Ascending aorta (tissue), 2 donors: ENCODE results near the gene TEX10. TPM values are rescaled to one million over a fixed set of nuclear protein-coding genes. Genes with fewer than 3 reads are reported as not detected.

Experiments used
- DNase-seq, 2 donors: peaks; one replicate each; pipeline ENCODE4 v3.0.0-alpha.2; 2019; ENCODE audit warnings: low spot score in 2 of 2
- H3K27ac ChIP-seq, 2 donors: fragments of 200-600 bp; sonication (generic); one replicate each; pipeline ENCODE4 v1.5.1; 2016 to 2017; ENCODE audit warnings: mild to moderate bottlenecking in 1 of 2
- H3K27me3 ChIP-seq: fragments of 200-600 bp; sonication (generic); one replicate; pipeline ENCODE4 v1.5.1; 2017
- H3K36me3 ChIP-seq, 2 donors: fragments of 200-600 bp; sonication (generic); one replicate each; pipeline ENCODE4 v1.5.1; 2016
- H3K4me1 ChIP-seq, 2 donors: fragments of 200-600 bp; sonication (generic); one replicate each; pipeline ENCODE4 v1.5.1; 2016 to 2017; ENCODE audit warnings: mild to moderate bottlenecking in 1 of 2
- H3K4me3 ChIP-seq, 2 donors: fragments of 200-600 bp; sonication (generic); one replicate each; pipeline ENCODE4 v1.5.1; 2016 to 2017; ENCODE audit warnings: mild to moderate bottlenecking in 1 of 2
- H3K9me3 ChIP-seq, 2 donors: fragments of 200-600 bp; sonication (generic); one replicate each; pipeline ENCODE4 v1.5.1; 2016
- intact Hi-C: fragments of 100-400 bp; cut with DNase I; formaldehyde crosslinking; loops from one replicate; pipeline ENCODE4 v1.15.1; 2023
- total RNA-seq: library from RNA; depleted of rRNA; stranded (reverse); fragments of >200 nt; gene quantifications from one replicate; pipeline ENCODE4 v1.1.0, GENCODE V29; 2016
- TF ChIP-seq, protein P1 (sequence below), 3 experiments: fragments of 200-600 bp in 2 of 3; fragments of 450-650 bp in 1 of 3; sonication (generic) in 2 of 3; IDR thresholded peaks; one replicate each; pipeline ENCODE4 v1.5.1; 2016 to 2019; ENCODE audit warnings: antibody characterized with exemption in 3 of 3, mild to moderate bottlenecking in 1 of 3, moderate library complexity in 1 of 3

TEX10 gene
- total RNA-seq, 1 donor from 2014 or later, result 2.3 TPM

DNA sequence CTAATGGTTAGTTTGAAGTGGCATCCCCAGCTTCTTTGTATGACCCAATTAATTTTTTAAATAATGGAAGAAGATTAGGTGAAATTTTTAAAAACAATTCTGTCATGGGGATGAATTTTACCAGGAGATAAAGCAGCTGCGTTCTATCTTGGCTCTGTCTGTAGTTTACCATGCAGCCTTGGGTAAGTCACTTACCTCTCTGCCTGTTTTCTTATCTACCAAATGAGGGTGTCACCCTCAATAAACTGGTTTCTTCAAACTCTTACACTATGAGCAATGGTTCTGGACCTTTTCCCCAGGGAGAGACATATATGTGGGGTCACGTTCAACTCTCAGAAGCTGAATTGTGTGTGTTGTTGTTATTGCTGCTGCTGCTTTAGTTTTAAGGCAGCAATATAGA lies 71.7 kb downstream of the TEX10 start:
- H3K27ac ChIP-seq, result no peak overlapping the region
- H3K9me3 ChIP-seq, result peaks cover 0 to 5% of the 10 kb centered on the region in 2 donors
- intact Hi-C loops, result no loop called here
- H3K36me3 ChIP-seq, result peaks cover 23 to 39% of the 10 kb centered on the region in 2 donors
- TF ChIP-seq, protein P1, sequence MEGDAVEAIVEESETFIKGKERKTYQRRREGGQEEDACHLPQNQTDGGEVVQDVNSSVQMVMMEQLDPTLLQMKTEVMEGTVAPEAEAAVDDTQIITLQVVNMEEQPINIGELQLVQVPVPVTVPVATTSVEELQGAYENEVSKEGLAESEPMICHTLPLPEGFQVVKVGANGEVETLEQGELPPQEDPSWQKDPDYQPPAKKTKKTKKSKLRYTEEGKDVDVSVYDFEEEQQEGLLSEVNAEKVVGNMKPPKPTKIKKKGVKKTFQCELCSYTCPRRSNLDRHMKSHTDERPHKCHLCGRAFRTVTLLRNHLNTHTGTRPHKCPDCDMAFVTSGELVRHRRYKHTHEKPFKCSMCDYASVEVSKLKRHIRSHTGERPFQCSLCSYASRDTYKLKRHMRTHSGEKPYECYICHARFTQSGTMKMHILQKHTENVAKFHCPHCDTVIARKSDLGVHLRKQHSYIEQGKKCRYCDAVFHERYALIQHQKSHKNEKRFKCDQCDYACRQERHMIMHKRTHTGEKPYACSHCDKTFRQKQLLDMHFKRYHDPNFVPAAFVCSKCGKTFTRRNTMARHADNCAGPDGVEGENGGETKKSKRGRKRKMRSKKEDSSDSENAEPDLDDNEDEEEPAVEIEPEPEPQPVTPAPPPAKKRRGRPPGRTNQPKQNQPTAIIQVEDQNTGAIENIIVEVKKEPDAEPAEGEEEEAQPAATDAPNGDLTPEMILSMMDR (IDR thresholded peaks at IDR 0.05), result no peak
- H3K4me3 ChIP-seq, result no peak overlapping the region
- H3K27me3 ChIP-seq, result no peaks in the 10 kb centered on the region
- H3K4me1 ChIP-seq, result no peaks in the 10 kb centered on the region
- DNase-seq, result no peak

DNA sequence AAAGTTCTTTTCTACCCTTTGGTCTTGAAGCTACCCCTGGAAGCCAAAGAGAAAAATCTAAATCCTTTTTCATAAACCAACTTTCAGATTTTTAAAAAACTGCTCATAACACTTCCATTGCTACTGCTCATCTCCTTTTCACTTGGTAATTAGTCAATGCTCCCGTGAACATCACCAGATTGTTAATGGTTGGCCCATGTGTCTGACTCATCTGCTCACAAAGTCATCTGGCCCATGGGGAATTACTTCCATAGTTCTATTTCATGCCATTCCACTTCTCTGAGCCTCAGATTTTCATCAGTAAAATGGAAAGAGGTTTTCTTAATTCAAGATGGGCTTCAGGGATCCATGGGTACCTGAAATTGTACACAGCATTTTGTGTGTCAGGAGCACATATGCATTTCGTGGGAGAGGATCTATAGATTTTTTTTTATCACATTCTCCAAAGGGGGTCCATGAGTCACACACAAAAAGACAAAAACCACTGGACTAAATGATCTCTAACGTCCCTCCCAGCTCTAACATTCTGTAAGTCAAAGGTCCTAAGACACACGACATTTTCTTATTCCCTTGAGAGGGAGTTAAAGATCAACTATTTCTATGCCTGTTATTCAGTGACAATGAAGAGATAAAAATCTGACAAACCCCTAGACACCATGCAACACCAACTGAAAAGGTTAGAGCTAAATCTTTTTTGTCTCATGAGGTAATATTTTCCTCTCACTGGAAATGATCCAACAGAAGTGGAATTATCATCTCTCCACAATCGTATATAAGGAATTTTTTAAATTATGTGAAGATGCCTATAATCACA lies 75.4 kb downstream of the TEX10 start:
- Histone ChIP-seq H3K9me3 (no peaks in the 10 kb centered on the region), H3K36me3 (peaks cover 9 to 23% of the 10 kb centered on the region in 2 donors), H3K27me3 (no peaks in the 10 kb centered on the region), H3K27ac (no peak overlapping the region), H3K4me3 (no peak overlapping the region), H3K4me1 (no peaks in the 10 kb centered on the region)
- intact Hi-C loops, result no loop called here
- no peak for DNase-seq
- TF ChIP-seq, protein P1 (IDR thresholded peaks at IDR 0.05), result no peak

DNA sequence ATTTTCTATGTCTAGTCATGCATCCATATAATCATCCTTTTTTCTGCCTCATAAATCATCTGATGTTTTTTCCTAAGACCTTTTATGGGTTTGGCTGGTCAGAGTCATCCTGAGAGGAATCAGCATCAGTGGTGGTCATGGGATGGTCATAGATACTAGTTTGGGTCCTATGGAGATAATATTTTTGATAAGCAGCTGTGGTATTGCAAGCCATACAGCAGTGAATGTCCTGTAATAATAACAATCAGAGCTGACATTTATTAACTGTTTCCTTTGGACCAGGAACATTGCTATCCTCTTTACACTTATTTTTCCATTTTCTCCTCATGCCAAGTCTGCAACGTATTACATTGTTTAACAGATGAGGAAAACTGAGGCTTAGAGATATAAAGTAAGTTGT lies 83.1 kb downstream of the TEX10 start:
- Histone ChIP-seq H3K9me3 (no peaks in the 10 kb centered on the region), H3K27ac (no peak overlapping the region), H3K4me3 (no peak overlapping the region), H3K4me1 (no peaks in the 10 kb centered on the region), H3K36me3 (peaks cover 11 to 33% of the 10 kb centered on the region in 2 donors), H3K27me3 (no peaks in the 10 kb centered on the region)
- TF ChIP-seq, protein P1 (IDR thresholded peaks at IDR 0.05), result no peak
- intact Hi-C loops, result no loop called here
- no peak for DNase-seq

DNA sequence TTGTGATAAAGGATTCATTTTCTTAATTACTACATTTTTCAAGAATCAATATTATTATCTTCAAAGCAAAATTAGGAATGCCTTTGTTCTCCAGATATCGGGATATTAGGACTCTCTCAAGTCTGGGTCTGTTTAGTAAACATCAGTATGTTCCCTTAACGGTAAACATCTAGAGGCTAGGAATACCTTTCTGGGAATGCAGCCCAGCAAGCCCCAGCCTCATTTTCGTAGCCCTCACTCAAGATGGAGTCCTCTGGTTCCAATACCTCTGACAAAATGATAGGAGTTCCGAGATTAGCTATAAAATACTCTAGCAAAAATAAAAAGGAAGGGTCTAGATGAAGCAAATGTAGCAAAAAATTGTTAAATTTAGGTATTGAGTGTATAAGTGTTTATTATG lies 84.5 kb downstream of the TEX10 start:
- H3K4me3 ChIP-seq, result no peak overlapping the region
- H3K27ac ChIP-seq, result no peak overlapping the region
- H3K9me3 ChIP-seq, result no peaks in the 10 kb centered on the region
- DNase-seq, result no peak
- intact Hi-C loops, result no loop called here
- no peaks in the 10 kb centered on the region for H3K27me3 ChIP-seq
- TF ChIP-seq, protein P1 (IDR thresholded peaks at IDR 0.05), result no peak
- H3K36me3 ChIP-seq, result peaks cover 10 to 25% of the 10 kb centered on the region in 2 donors
- no peaks in the 10 kb centered on the region for H3K4me1 ChIP-seq

DNA sequence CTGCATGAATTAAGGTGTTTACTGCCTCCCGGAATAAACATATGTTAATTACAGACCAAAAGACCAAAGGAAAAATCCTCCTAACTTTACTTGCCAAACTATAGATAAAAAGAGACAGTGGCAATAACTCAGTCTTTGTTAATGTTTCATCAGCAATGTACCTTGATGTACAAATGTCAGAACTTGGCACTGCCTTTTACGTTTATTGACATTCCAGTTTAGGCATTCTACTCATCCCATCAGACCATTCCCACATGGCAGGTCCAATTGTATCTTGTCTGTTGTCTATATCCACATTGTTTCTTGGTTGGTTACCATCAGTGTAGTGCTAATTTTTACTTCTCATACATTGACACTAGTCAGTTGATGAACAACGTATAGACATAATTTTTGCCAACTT lies 85.5 kb downstream of the TEX10 start:
- intact Hi-C loops, result no loop called here
- H3K4me3 ChIP-seq, result no peak overlapping the region
- no peaks in the 10 kb centered on the region for H3K9me3 ChIP-seq
- DNase-seq, result no peak
- peaks cover 4 to 15% of the 10 kb centered on the region in 2 donors for H3K36me3 ChIP-seq
- H3K4me1 ChIP-seq, result no peaks in the 10 kb centered on the region
- TF ChIP-seq, protein P1 (IDR thresholded peaks at IDR 0.05), result no peak
- H3K27ac ChIP-seq, result no peak overlapping the region
- H3K27me3 ChIP-seq, result no peaks in the 10 kb centered on the region

Other genes with a start within 250 kb of the TEX10 start
- gene MSANTD3, start 74.2 kb upstream of the TEX10 start, total RNA-seq, result 2.8 TPM
- not detected for gene TMEFF1, start 120.2 kb upstream of the TEX10 start, total RNA-seq
- gene CAVIN4, start 225.1 kb upstream of the TEX10 start, total RNA-seq, result not detected